HG03039 (cell line): ENCODE measurements around the gene CCDC178.
"Not testable (repeated sequence)": the region's sequence is repeated elsewhere in the genome, so short reads cannot be mapped to it uniquely, and the experiment has no call there.

Experiments used
- ATAC-seq: cut with Tn5 transposase; IDR thresholded peaks from one replicate; pipeline ENCODE4 v1.9.1; 2021; ENCODE audit warnings: mild to moderate bottlenecking, moderate library complexity; ENCODE audit not compliant: unreplicated experiment

Gene CCDC178

GRCh38 chr18:33022370-33022769, 418.2 kb downstream of the CCDC178 start:
- no peak for ATAC-seq

GRCh38 chr18:33020877-33021276, 419.6 kb downstream of the CCDC178 start:
- no peak for ATAC-seq

GRCh38 chr18:33014060-33014796, 426.3 kb downstream of the CCDC178 start:
- ATAC-seq = no peak

- ATAC-seq = no peak
Observed at GRCh38 chr18:33010149-33010548, 430.4 kb downstream of the CCDC178 start.

GRCh38 chr18:32998921-32999320, 441.6 kb downstream of the CCDC178 start:
- ATAC-seq = no peak

GRCh38 chr18:32998285-32998684, 442.2 kb downstream of the CCDC178 start:
- no peak for ATAC-seq

GRCh38 chr18:32983721-32984120, 456.8 kb downstream of the CCDC178 start:
- no peak for ATAC-seq

- ATAC-seq = no peak
Observed at GRCh38 chr18:32980896-32981295, 459.6 kb downstream of the CCDC178 start.

- no peak for ATAC-seq
Observed at GRCh38 chr18:32975501-32975900, 465.0 kb downstream of the CCDC178 start.

GRCh38 chr18:32975163-32975436, 465.4 kb downstream of the CCDC178 start:
- ATAC-seq = no peak

GRCh38 chr18:32974421-32975162, 465.9 kb downstream of the CCDC178 start:
- ATAC-seq = peak; percentile 92

GRCh38 chr18:32968248-32968647, 472.3 kb downstream of the CCDC178 start:
- no peak for ATAC-seq

GRCh38 chr18:32966141-32966540, 474.4 kb downstream of the CCDC178 start:
- no peak for ATAC-seq

GRCh38 chr18:32961538-32961937, 479.0 kb downstream of the CCDC178 start:
- ATAC-seq = no peak

- ATAC-seq = peak; percentile 82
Observed at GRCh38 chr18:32958746-32959145, 481.8 kb downstream of the CCDC178 start.

GRCh38 chr18:32956591-32957315, 483.8 kb downstream of the CCDC178 start:
- no peak for ATAC-seq

- ATAC-seq = not testable (repeated sequence)
Observed at GRCh38 chr18:32952318-32952717, 488.2 kb downstream of the CCDC178 start.

- ATAC-seq = no peak
Observed at GRCh38 chr18:32937597-32937996, 502.9 kb downstream of the CCDC178 start.

- ATAC-seq = no peak
Observed at GRCh38 chr18:32937066-32937465, 503.5 kb downstream of the CCDC178 start.

GRCh38 chr18:32934201-32934600, 506.3 kb downstream of the CCDC178 start:
- no peak for ATAC-seq

GRCh38 chr18:32930695-32931301, 509.7 kb downstream of the CCDC178 start:
- peak; percentile 98 for ATAC-seq
